CD4-positive, alpha-beta T cell treated with Interleukin-6 at 100 ng/mL for 8 hours (primary cell): ENCODE data around the gene CMTM2.

Experiments used
- DNase-seq: peaks from one replicate; pipeline ENCODE4 v3.0.0-alpha.2; 2020; ENCODE audit warnings: mixed read lengths, low spot score

Gene CMTM2

DNA sequence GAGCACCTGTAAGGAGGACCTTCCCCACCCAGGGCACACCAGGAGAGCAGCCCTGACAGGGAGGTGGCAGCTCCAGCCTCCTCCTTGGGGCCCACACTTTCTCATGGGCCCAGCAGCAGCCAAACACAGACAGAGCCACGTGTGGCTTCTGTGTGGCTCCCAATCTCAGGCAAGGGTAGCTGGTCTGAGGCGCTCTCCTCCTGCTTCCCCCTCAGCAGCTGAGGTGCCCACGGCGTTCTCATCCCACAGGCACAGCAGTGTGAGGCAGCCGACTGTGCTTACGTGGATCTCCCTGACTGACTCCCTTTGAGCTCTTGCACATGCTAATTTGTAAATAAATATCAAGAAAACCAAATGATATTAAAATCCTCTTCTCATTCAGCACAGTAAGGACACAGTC, 56.1 kb downstream of the CMTM2 start:
- no peak for DNase-seq

DNA sequence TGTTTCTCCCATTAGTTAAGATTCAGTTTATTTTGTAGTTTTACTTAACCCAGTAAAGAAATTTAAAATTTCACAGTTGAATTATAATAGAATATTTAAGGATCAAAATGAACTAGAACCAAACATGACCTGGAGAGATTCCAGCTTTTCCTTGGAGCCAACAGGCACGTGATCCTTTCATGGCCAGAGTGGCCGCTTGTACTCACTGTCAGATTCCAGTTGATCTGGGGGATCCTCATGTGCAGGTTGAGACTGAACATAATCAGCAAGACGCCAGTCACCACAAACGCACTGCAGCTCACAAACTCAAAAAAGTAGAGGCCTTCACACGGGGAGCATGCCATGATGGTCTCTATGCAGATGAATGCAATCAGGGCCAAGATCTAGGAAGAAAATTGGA, 56.9 kb downstream of the CMTM2 start:
- DNase-seq = no peak

DNA sequence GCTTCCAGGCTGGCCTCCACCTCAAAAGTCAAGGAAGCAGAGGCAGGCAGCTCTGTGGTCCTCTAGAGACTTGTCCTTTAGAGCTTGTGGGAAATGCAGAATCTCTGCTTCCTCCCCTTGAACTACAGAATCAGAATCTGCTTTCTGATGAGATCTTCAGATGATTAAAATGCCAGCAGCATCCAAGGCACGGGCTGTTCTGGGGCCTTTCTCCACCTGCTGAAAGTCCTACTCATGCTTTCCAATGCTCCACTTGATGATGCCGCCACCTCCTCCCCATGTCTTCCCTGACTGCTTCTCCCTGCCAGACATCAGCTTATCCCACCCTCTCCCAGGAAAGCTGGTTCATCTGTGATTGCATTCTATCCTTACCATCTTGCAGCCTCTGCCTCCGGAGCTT, 58.5 kb downstream of the CMTM2 start:
- no peak for DNase-seq
